ENCODE results near the gene PADI6.

- TF ChIP-seq CTCF (IDR thresholded peaks at IDR 0.05) (no peak), EP300 (IDR thresholded peaks at IDR 0.05) (no peak), POLR2AphosphoS5 (IDR thresholded peaks at IDR 0.05) (no peak), POLR2A (IDR thresholded peaks at IDR 0.05) (no peak)
Measured at GRCh38 chr1:17338706-17339493, 33.1 kb upstream of the PADI6 start.

Data from gastroesophageal sphincter (tissue), 3 donors.